ENCODE measurements around the gene TMEM273. TPM values are rescaled to one million over a fixed set of nuclear protein-coding genes. Genes with fewer than 3 reads are reported as not detected.

Gene TMEM273
- total RNA-seq, 1 experiment from 2014 or later, result 0.09 TPM

DNA sequence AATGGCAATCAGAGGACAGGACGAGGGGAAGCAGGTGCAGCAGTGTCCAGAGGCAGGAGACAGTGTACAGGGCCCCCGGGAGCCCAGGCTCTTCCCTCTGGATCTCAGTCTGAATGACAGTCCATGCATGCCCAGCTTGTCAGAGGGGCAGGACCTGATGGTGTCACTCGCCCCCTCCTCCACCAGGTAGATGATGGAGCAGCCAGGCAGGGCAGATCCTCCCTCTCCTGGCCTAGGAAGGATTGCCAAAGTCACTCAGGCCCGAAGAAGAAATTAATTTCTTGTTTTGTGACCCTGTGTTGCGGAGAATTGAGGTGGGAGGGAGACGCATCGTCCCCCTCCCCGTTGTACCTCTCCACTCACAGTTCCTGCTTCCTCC is 76.9 kb downstream of the TMEM273 start (continued):
- no peak for TF ChIP-seq ZNF396 (CRISPR knock-in tag; IDR thresholded peaks at IDR 0.05; ENCODE audit: borderline replicate concordance)

DNA sequence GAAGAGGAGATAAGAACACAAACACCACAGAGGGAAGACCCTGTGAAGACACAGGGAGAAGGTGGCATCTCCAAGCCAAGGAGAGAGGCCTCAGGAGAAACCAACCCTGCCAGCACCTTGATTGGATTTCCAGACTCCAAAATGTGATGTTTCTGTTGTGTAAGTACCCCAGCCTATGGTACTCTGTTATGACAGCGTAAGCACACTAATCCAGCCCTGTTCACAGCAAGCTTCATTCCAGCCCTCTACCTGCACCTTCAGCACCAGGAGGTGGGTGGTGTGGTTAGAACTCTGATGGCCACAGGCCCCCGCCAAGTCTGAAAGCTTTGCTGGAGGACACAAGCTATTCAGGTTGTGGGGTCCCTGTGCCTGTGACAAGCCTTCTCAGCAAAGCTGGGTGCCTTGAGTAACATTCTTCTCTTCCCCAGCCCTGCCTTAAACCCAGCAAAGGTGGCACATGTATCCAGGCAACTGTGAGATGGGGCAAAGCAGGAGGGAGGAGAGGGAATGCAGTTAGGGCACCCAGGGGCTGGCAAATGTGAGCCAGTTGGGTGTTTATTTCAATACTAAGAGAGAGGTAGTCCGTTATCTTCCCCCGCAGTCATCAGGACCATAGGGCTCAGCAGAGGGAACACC is 77.4 kb downstream of the TMEM273 start:
- no peaks in the 10 kb centered on the region for H3K9me3 Mint-ChIP-seq
- no peaks in the 10 kb centered on the region for H3K36me3 Mint-ChIP-seq
- H3K27me3 Mint-ChIP-seq (ENCODE audit: low read depth), result peaks cover 15% of the 10 kb centered on the region
- no peak for ATAC-seq
- POLR2A ChIA-PET, result no interaction called here
- H3K27ac Mint-ChIP-seq, result no peak overlapping the region
- TF ChIP-seq, protein P1, sequence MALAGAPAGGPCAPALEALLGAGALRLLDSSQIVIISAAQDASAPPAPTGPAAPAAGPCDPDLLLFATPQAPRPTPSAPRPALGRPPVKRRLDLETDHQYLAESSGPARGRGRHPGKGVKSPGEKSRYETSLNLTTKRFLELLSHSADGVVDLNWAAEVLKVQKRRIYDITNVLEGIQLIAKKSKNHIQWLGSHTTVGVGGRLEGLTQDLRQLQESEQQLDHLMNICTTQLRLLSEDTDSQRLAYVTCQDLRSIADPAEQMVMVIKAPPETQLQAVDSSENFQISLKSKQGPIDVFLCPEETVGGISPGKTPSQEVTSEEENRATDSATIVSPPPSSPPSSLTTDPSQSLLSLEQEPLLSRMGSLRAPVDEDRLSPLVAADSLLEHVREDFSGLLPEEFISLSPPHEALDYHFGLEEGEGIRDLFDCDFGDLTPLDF (CRISPR knock-in tag; IDR thresholded peaks at IDR 0.05), result no peak
- TF ChIP-seq NR2C2 (CRISPR knock-in tag; IDR thresholded peaks at IDR 0.05) (no peak), MYBL2 (CRISPR knock-in tag; IDR thresholded peaks at IDR 0.05) (no peak), HMGA2 (CRISPR knock-in tag; IDR thresholded peaks at IDR 0.05) (no peak), TEAD1 (CRISPR knock-in tag; IDR thresholded peaks at IDR 0.05) (no peak), PRRX2 (CRISPR knock-in tag; IDR thresholded peaks at IDR 0.05) (no peak)
- TF ChIP-seq, protein P2, sequence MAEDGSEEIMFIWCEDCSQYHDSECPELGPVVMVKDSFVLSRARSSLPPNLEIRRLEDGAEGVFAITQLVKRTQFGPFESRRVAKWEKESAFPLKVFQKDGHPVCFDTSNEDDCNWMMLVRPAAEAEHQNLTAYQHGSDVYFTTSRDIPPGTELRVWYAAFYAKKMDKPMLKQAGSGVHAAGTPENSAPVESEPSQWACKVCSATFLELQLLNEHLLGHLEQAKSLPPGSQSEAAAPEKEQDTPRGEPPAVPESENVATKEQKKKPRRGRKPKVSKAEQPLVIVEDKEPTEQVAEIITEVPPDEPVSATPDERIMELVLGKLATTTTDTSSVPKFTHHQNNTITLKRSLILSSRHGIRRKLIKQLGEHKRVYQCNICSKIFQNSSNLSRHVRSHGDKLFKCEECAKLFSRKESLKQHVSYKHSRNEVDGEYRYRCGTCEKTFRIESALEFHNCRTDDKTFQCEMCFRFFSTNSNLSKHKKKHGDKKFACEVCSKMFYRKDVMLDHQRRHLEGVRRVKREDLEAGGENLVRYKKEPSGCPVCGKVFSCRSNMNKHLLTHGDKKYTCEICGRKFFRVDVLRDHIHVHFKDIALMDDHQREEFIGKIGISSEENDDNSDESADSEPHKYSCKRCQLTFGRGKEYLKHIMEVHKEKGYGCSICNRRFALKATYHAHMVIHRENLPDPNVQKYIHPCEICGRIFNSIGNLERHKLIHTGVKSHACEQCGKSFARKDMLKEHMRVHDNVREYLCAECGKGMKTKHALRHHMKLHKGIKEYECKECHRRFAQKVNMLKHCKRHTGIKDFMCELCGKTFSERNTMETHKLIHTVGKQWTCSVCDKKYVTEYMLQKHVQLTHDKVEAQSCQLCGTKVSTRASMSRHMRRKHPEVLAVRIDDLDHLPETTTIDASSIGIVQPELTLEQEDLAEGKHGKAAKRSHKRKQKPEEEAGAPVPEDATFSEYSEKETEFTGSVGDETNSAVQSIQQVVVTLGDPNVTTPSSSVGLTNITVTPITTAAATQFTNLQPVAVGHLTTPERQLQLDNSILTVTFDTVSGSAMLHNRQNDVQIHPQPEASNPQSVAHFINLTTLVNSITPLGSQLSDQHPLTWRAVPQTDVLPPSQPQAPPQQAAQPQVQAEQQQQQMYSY (CRISPR knock-in tag; IDR thresholded peaks at IDR 0.05), result no peak
- TF ChIP-seq, protein P3, sequence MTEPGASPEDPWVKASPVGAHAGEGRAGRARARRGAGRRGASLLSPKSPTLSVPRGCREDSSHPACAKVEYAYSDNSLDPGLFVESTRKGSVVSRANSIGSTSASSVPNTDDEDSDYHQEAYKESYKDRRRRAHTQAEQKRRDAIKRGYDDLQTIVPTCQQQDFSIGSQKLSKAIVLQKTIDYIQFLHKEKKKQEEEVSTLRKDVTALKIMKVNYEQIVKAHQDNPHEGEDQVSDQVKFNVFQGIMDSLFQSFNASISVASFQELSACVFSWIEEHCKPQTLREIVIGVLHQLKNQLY (CRISPR knock-in tag; IDR thresholded peaks at IDR 0.05), result no peak
- TF ChIP-seq, protein P4, sequence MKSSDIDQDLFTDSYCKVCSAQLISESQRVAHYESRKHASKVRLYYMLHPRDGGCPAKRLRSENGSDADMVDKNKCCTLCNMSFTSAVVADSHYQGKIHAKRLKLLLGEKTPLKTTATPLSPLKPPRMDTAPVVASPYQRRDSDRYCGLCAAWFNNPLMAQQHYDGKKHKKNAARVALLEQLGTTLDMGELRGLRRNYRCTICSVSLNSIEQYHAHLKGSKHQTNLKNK (CRISPR knock-in tag; IDR thresholded peaks at IDR 0.05), result no peak
- TF ChIP-seq, protein P5, sequence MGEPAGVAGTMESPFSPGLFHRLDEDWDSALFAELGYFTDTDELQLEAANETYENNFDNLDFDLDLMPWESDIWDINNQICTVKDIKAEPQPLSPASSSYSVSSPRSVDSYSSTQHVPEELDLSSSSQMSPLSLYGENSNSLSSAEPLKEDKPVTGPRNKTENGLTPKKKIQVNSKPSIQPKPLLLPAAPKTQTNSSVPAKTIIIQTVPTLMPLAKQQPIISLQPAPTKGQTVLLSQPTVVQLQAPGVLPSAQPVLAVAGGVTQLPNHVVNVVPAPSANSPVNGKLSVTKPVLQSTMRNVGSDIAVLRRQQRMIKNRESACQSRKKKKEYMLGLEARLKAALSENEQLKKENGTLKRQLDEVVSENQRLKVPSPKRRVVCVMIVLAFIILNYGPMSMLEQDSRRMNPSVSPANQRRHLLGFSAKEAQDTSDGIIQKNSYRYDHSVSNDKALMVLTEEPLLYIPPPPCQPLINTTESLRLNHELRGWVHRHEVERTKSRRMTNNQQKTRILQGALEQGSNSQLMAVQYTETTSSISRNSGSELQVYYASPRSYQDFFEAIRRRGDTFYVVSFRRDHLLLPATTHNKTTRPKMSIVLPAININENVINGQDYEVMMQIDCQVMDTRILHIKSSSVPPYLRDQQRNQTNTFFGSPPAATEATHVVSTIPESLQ (CRISPR knock-in tag; IDR thresholded peaks at IDR 0.05), result no peak
- 0 out of 2 replicates have a peak, but pooled peaks cover 3% of the 10 kb centered on the region for H3K4me1 Mint-ChIP-seq
- H3K4me3 Mint-ChIP-seq, result no peak overlapping the region
- CTCF ChIA-PET, result interaction anchor here (1.2 to 1.6 kb wide), 2 partner anchors 51 to 129 kb away, joined by 3 read pairs; no protein-coding TSS in a partner anchor
- no peak for DNase-seq (ENCODE audit: low spot score)

DNA sequence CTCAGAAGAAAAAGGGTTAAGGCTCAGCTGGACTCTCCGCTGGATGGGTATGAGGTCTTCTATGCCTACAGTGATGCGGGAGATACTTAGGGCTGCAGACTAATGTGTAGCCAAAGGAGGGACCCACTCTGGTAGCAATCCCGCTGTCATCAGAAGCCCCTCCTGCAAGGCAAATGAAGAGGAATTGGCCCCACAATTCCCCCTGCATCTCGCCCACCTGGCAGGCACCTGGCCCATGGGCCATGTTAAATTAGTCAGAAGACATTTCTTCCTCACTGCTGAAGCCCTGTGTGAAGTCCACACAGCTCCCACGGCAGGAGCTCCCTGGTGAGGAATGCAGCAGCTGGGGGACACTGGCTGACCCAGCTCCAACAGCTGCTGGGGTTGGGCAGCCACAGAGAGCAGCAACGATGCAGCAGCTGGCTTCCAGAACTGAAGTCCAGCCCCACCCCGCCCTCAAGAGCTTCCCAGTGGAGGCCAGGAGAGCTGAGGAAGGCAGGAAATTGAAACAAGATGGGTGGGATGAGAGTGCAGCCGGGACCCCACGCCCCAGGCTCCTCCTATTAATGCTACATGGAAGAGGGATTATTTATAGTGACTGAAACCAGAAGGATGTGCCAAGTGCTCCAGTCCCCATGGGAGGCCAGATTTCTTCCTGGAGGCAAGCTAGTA is 78.4 kb downstream of the TMEM273 start:
- ATAC-seq (no peak), DNase-seq (ENCODE audit: low spot score) (no peak)
- no peak overlapping the region for H3K4me3 Mint-ChIP-seq
- H3K27me3 Mint-ChIP-seq (ENCODE audit: low read depth), result peaks cover 13% of the 10 kb centered on the region
- no peak overlapping the region for H3K27ac Mint-ChIP-seq
- no peaks in the 10 kb centered on the region for H3K36me3 Mint-ChIP-seq
- ChIA-PET POLR2A (no interaction called here), CTCF (interaction anchor here (1.1 to 1.6 kb wide), 3 partner anchors 52 to 128 kb away, joined by 3 to 5 read pairs (median 3); no protein-coding TSS in a partner anchor)
- H3K4me1 Mint-ChIP-seq, result 0 out of 2 replicates have a peak, but pooled peaks cover 3% of the 10 kb centered on the region
- H3K9me3 Mint-ChIP-seq, result no peaks in the 10 kb centered on the region
- no peak for TF ChIP-seq HMGA2 (CRISPR knock-in tag; IDR thresholded peaks at IDR 0.05)
- TF ChIP-seq, protein P6, sequence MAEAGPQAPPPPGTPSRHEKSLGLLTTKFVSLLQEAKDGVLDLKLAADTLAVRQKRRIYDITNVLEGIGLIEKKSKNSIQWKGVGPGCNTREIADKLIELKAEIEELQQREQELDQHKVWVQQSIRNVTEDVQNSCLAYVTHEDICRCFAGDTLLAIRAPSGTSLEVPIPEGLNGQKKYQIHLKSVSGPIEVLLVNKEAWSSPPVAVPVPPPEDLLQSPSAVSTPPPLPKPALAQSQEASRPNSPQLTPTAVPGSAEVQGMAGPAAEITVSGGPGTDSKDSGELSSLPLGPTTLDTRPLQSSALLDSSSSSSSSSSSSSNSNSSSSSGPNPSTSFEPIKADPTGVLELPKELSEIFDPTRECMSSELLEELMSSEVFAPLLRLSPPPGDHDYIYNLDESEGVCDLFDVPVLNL (CRISPR knock-in tag; IDR thresholded peaks at IDR 0.05; ENCODE audit: borderline replicate concordance, low read depth), result no peak
- no peak for TF ChIP-seq IRF2 (CRISPR knock-in tag; IDR thresholded peaks at IDR 0.05; ENCODE audit: borderline replicate concordance, low read depth)
- TF ChIP-seq, protein P7, sequence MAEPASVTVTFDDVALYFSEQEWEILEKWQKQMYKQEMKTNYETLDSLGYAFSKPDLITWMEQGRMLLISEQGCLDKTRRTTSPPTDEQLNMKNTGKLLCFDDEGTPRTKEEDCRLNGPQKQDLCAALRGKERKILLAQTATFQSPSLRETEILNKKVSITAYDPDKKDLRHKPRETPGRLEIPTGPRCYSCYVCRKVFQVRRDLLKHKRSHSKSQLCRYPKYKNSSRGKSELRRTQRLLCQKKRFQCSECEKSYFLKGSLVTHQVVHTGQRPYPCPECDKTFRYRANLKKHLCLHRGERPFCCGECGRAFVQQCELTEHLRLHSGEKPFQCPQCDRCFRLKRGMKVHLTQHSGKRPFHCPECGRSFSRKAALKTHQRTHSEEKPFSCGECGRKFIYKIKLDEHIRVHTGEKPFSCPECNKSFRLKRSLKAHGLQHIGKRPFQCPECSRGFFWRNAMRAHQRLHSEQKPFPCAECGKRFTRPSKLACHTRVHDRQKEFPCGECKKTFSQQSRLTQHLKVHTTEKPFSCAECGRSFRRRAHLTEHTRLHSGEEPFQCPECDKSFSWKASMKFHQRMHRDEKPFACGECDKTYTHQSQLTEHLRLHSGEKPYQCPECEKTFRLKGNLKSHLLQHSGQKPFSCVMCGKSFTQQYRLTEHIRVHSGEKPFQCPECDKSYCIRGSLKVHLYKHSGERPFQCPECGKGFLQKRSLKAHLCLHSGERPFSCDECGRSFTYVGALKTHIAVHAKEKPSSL (CRISPR knock-in tag; conservative IDR thresholded peaks at IDR 0.05), result no peak
- no peak for TF ChIP-seq EMX1 (CRISPR knock-in tag; IDR thresholded peaks at IDR 0.05)
- no peak for TF ChIP-seq PRRX2 (CRISPR knock-in tag; IDR thresholded peaks at IDR 0.05)
- TF ChIP-seq, protein P8, sequence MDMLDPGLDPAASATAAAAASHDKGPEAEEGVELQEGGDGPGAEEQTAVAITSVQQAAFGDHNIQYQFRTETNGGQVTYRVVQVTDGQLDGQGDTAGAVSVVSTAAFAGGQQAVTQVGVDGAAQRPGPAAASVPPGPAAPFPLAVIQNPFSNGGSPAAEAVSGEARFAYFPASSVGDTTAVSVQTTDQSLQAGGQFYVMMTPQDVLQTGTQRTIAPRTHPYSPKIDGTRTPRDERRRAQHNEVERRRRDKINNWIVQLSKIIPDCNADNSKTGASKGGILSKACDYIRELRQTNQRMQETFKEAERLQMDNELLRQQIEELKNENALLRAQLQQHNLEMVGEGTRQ (CRISPR knock-in tag; IDR thresholded peaks at IDR 0.05), result no peak
- TF ChIP-seq, protein P1 (CRISPR knock-in tag; IDR thresholded peaks at IDR 0.05), result no peak
